ENCODE results near the gene SNX14.
A peak's percentile ranks its signal among the peaks of the same experiment; 100 is the strongest.

SNX14 gene

GRCh38 chr6:85593438-85594196, at the start of gene SNX14:
Gene SNX14 (minus strand): TSS chr6:85593858. CDS start chr6:85593718, 140 bp downstream.
- H3K27me3 ChIP-seq (replicated peaks) = no peaks in the 10 kb centered on the region
- peak; percentile 91 for DNase-seq
- H3K36me3 ChIP-seq (replicated peaks) = no peaks in the 10 kb centered on the region
- TF ChIP-seq CTCF (IDR thresholded peaks at IDR 0.05; ENCODE audit: low read depth, low read length, missing control alignments) = no peak
- H3K4me3 ChIP-seq (ENCODE audit: low read depth, low read length) = peak within 1 kb of the TSS; percentile 88
- in situ Hi-C loops (cut with HindIII; ENCODE audit: low pct_ligation_motif_present, low sequenced_read_pairs) = no loop called here
- H3K27ac ChIP-seq = peak within 1 kb of the TSS; percentile 66

DNA sequence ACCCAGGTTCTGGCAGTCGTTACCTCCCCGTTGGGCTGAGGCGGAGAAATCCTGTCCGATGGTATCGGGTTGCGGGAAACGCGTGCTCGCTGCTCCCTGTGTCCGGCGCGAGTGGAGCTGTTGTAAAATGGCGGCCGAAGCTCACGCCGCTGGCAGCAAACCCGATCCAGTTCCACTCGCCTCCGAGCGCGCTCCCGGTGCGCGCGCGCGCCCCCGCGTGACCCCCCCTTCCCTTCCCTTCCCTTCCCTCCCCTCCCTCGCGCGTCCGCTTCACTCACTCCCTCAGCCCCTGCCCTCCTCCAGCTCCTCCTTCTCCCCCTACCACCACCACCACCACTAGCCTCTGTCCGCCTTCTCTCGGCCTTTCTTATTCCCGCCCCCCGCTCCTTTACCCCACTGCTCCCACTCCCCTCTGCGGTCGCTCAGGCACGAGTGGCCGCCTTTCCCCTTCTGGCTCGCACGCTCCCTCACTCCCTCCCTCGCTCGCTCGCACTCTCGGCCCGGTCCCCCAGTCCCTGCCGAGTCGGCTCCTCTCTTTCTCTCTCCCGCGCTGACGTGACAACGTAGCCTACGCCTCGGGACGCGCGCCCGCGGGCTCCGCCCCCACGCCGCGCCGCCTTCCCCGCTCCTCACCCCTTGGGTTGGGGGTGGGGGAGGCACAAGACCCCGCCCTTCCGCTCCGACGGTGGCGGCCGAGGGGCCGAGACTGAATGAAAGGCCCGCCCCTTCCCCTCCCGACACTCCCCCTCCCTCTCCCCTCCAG, 49.3 kb upstream of the SNX14 start, which contains the start of gene SYNCRIP:
TSS of gene SYNCRIP (minus strand) at position 113 of the 763 bp plus-strand sequence. CDS start 1,447 bp downstream, outside the sequence.
- peak within 1 kb of the TSS; percentile 99 for H3K27ac ChIP-seq
- peaks cover 21% of the 10 kb centered on the region for H3K36me3 ChIP-seq (replicated peaks)
- in situ Hi-C loops (cut with HindIII; ENCODE audit: low pct_ligation_motif_present, low sequenced_read_pairs) = no loop called here
- H3K27me3 ChIP-seq (replicated peaks) = no peaks in the 10 kb centered on the region
- no peak for TF ChIP-seq CTCF (IDR thresholded peaks at IDR 0.05; ENCODE audit: low read depth, low read length, missing control alignments)
- peak; percentile 96 for DNase-seq
- H3K4me3 ChIP-seq (ENCODE audit: low read depth, low read length) = peak within 1 kb of the TSS; percentile 100

DNA sequence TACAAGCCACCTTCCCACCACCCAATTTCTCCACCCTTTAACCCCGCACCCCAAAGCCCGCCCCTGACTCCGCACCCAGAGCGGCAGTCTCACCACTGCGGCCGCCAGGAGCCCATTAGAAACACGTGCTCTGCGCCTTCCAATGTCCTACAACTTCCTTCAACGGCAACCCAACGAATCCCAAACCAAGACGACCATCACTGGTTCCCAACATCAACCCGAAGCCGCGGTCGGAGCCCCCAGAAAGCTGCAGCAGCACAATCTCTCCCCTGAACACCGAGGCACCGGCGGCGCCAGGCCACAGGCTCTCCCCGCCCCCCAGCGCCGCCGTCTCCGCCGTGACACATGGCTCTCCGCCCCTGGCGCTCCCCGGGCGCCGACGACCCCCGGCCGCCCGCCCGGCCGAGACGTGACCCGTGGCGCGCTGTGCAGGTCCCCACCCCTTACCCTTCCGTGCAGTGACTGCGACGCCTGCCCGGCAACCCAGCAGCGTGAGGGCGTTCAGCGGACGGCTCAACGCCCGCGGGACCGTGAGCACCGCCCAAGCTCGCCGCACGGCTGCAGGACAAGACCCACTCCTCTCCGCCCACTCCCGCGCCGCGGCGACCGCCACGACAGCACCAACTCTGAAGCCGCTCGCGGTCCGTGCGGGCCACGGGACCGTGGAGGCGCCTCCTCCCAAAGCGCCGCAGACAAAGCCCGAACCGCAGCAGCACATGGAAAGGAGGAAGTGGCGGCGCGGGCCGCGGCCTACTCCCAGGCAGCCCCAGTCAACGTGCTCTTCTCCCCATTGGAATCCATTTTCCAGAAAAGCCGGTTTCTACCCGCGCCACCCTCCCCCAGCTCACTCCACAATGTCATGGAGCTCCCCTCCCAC, 48.5 kb upstream of the SNX14 start:
- in situ Hi-C loops (cut with HindIII; ENCODE audit: low pct_ligation_motif_present, low sequenced_read_pairs) = no loop called here
- TF ChIP-seq CTCF (IDR thresholded peaks at IDR 0.05; ENCODE audit: low read depth, low read length, missing control alignments) = no peak
- peak; percentile 19 for DNase-seq
- peak overlapping the region; percentile 98 for H3K27ac ChIP-seq
- H3K36me3 ChIP-seq (replicated peaks) = peaks cover 29% of the 10 kb centered on the region
- peak overlapping the region; percentile 100 for H3K4me3 ChIP-seq (ENCODE audit: low read depth, low read length)
- no peaks in the 10 kb centered on the region for H3K27me3 ChIP-seq (replicated peaks)

GRCh38 chr6:85641522-85641896, 47.9 kb upstream of the SNX14 start:
- peak overlapping the region; percentile 98 for H3K27ac ChIP-seq
- in situ Hi-C loops (cut with HindIII; ENCODE audit: low pct_ligation_motif_present, low sequenced_read_pairs) = no loop called here
- TF ChIP-seq CTCF (IDR thresholded peaks at IDR 0.05; ENCODE audit: low read depth, low read length, missing control alignments) = no peak
- no peaks in the 10 kb centered on the region for H3K27me3 ChIP-seq (replicated peaks)
- no peak for DNase-seq
- peaks cover 34% of the 10 kb centered on the region for H3K36me3 ChIP-seq (replicated peaks)
- H3K4me3 ChIP-seq (ENCODE audit: low read depth, low read length) = peak overlapping the region; percentile 100

- no peaks in the 10 kb centered on the region for H3K27me3 ChIP-seq (replicated peaks)
- no peak overlapping the region for H3K27ac ChIP-seq
- H3K4me3 ChIP-seq (ENCODE audit: low read depth, low read length) = peak overlapping the region; percentile 100
- in situ Hi-C loops (cut with HindIII; ENCODE audit: low pct_ligation_motif_present, low sequenced_read_pairs) = no loop called here
- TF ChIP-seq CTCF (IDR thresholded peaks at IDR 0.05; ENCODE audit: low read depth, low read length, missing control alignments) = no peak
- no peak for DNase-seq
- peaks cover 39% of the 10 kb centered on the region for H3K36me3 ChIP-seq (replicated peaks)
Measured at GRCh38 chr6:85640821-85641220, 47.2 kb upstream of the SNX14 start.
